ENCODE measurements around the gene APRT.
A peak's percentile ranks its signal among the peaks of the same experiment; 100 is the strongest.

Gene APRT, protein sequence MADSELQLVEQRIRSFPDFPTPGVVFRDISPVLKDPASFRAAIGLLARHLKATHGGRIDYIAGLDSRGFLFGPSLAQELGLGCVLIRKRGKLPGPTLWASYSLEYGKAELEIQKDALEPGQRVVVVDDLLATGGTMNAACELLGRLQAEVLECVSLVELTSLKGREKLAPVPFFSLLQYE

GRCh38 chr16:88811769-88812512 lies at the start of gene APRT:
Gene APRT (minus strand): TSS chr16:88811928. CDS start chr16:88811899, 29 bp downstream.
- peak; percentile 62 to 90 for DNase-seq

DNA sequence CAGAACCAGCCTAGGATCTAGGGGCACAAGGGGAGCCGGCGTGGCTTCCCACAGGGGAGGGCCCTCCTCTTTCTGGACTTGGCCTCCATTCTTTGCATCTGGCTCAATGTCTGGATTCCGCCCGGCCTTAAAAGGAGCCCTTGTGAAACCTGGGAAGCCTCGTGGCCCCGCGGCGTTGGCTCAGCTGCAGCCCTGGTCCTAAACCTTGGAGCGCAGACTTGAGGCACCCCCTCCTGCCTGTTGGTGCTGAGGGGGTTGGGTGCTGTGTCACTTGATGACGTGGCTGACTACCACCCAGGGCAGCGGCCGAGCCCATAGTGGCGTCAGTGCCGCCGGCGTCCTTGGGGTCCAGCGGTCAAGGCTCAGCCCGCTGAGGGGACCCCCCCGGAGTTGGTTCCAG lies 49.6 kb upstream of the APRT start:
- DNase-seq: no peak

GRCh38 chr16:88859381-88860091 lies 47.8 kb upstream of the APRT start:
- no peak for DNase-seq

- DNase-seq: peak; percentile 14 to 63
Measured at GRCh38 chr16:88857728-88858339, 46.1 kb upstream of the APRT start.

DNA sequence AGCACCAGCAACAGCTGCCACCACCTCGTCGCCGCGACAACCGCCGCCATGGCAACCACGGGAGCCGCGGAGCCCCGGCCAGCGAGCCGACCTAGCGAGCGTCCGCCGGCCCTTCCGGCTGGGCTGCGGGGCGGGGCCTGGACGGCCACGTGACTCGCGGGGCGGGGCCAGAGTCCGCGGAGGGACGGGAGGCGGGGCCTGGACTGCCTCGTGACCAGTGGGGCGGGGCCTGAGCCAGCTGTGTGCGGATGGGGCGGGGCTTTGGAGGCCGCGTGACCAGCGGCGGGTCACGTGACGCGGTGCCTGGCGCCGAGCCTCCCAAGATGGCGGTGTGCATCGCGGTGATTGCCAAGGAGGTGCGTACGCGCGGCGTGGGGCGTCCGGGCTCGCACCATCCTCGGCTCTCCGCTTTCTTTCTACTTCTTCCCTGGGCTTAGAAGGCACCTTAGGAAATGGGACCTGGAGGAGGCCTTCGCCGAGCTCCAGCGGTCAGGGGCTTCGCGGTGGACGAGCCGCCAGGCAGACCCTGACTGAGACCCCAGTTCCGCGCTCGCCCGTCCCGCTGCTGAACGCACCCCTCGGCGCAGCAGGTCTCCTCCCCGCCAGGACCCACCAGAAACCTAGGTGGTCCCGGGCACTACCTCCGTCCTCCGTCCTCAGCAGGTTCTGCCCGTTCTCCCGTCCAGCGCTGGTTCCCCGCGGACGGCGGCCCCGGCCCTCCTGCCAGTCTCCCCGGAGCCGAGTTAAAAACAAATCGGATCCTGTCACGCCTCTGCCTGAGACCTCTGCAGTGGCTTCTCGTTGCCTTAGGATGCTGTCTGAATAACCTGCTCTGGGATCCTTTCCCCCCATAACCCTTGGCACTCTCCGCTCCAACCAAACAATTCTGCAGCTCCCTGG lies 45.4 kb upstream of the APRT start, which contains the start of the genes GALNS and TRAPPC2L:
Gene GALNS (minus strand): TSS at position 120 of the 900 bp plus-strand sequence. CDS start 70 bp downstream, at position 50.
Gene TRAPPC2L (plus strand): TSS at position 300 of the 900 bp plus-strand sequence. CDS start 24 bp downstream, at position 324.
- DNase-seq: peak; percentile 60 to 96

DNA sequence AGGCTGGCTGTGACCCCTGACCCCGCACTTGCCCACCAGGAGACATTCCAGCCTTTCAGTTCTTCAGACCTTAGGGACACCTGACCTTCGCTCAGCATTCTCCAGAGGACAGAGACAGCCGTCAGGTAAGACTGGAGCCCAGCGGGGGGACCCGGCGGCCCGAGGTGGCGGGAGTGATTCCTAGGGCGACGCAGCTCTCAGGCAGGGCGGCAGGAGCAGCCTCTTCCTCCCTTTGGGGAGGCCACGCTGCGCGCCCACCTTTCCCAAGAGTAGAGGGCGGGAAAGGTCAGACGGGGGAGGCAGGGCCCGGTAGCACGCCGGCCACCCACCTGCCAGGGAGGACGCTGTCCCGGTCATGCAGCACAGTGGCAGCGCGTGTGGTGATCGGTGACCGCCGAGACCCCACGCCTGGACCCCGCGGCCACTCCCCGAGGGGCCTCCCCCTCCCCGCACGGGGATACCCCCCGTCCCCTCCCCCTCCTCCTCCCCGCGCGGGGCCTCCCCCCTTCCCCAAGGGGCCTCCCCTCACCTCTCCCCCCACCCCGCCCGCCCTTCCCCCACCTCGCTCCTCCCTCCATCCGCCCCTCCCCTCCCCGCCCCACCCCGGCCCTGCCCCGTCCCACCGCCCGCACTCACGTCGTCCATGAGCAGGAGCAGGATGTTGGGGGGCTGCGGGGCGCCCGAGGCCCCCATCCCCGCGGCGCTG lies 44.5 kb upstream of the APRT start:
- no peak for DNase-seq

DNA sequence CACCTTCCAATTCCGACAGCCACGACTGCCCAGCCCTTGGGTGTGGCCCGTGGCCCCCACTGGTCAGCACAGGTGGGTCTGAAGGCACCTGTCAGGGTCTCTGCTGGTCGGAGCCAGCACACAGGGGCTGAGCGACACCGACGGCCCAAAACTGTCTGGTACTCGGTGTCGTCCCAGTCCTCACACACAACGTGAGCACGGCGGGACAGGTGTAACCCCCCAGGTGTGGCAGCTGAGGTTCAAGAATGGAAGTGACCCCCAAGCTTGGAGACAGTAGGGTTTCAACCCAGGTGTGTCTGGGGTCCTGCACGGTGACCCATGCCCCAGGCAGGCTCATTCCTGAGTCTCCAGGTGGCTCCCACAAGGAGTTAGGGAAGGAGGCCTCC lies 44.0 kb upstream of the APRT start:
- DNase-seq: no peak

DNA sequence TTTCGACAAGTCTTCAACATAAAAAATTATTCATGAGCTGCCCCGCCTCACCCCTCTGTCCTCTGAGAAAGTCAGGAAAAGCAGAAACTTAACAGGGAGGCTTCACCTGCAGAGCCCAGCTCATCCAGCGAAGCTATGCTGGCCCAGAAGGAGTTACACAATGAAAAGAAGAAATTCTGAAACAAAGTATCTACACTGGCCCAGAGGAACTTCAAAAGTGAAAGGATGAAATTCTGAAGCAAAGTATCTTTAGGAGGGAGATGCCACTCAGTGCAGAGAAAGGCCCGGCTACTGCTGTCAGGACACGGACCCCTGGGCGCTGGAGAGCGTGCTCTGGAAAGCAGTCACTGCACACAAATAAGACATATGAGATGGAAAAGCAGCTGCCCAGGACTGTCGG lies 43.4 kb upstream of the APRT start:
- no peak for DNase-seq

GRCh38 chr16:88854306-88855111 lies 42.8 kb upstream of the APRT start:
- DNase-seq: no peak

- DNase-seq: no peak
Measured at GRCh38 chr16:88853325-88853941, 41.7 kb upstream of the APRT start.

GRCh38 chr16:88851616-88852015 lies 39.9 kb upstream of the APRT start:
- DNase-seq: no peak

DNA sequence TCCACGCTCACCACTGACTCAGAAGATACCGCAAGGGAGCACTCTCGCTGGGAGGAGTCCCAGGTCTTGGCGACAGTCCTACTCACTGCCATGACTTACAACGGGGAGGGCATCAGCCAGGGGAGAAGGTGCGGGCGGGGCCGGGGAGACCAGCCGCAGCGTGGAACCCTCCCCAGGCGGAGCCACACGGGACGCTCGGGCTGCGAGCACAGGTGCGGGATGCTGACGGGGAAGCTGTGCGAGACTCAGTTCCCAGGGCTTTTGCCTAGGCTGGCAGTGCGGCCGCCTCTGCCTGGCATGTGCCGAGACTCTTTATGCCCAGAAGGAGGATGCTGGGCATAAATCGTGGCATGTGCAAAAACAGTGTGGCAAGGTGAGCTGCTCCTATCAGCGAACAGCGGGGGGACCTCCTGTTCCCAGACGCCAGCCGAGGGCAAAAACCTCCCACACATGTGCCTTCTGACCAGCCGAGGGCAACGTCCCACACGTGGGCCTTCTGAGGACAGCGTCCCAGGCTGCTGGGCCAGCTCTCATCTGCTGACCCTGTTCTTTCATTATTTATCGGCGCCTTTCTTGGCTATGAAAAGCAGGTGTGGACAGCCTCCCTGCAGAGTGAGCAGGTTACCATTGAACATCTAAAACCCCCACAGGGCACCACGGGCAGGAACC lies 38.9 kb upstream of the APRT start:
- DNase-seq: no peak

GRCh38 chr16:88848557-88848956 lies 36.8 kb upstream of the APRT start:
- DNase-seq: no peak

GRCh38 chr16:88847654-88848053 lies 35.9 kb upstream of the APRT start:
- no peak for DNase-seq

- no peak for DNase-seq
Measured at GRCh38 chr16:88846088-88846487, 34.4 kb upstream of the APRT start.

DNA sequence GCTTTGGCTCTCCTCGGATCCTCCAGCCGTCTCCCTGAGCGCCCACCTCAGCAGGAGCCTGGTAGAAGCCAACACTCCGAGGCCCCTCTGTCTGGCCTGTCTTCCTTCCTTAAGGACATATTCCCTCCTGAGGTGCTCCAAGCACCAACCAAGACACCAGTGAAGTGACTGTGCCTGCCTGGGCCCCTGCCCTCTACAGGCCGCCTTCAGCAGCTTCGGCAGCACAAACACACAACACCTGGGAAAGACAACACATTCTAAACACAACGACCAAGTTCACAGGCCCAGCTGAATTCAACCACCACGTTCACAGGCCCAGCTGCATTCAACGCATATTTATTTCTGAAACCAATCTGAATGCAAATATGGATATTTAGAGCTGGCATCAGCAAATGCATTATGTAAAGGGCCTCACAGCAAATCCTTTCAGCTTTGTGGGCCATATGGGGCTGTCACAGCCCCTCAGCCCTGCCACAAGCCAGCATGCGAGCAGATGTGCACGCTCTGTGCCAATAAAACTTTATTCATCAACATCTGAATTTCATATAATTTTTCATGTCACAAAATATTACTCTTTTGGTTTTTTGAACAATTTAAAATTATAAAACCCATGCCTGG lies 32.8 kb upstream of the APRT start:
- DNase-seq: peak; percentile 21 to 52

- DNase-seq: no peak
Measured at GRCh38 chr16:88843256-88843655, 31.5 kb upstream of the APRT start.

GRCh38 chr16:88842806-88843205 lies 31.1 kb upstream of the APRT start:
- no peak for DNase-seq

GRCh38 chr16:88842308-88842756 lies 30.6 kb upstream of the APRT start:
- no peak for DNase-seq
